Measurements from ENCODE around the gene CGA. TPM values are rescaled to one million over a fixed set of nuclear protein-coding genes. Genes with fewer than 3 reads are reported as not detected.

CGA gene
- polyA plus RNA-seq, 2 of the 4 experiments (the other 2 are of a cell fraction), result not detected

- CTCF ChIA-PET, result no interaction called here
- Histone ChIP-seq H3K4me2 (no peak overlapping the region), H3K4me1 (no peaks in the 10 kb centered on the region), H3K9me3 (no peaks in the 10 kb centered on the region), H3K4me3 (no peak overlapping the region), H3K27ac (no peak overlapping the region)
- WGBS (ENCODE audit: missing lambda C conversion rate), result 75% methylated on average over 1 of the region's 1 CpG
- POLR2A ChIA-PET, result no interaction called here
- TF ChIP-seq RCOR1 (IDR thresholded peaks at IDR 0.05; ENCODE audit: low read depth, low read length) (no peak), CTCF (IDR thresholded peaks at IDR 0.05) (no peak), SMC3 (IDR thresholded peaks at IDR 0.05) (no peak), POLR2AphosphoS2 (conservative IDR thresholded peaks at IDR 0.05; ENCODE audit: low read length) (no peak), NPAS2 (CRISPR knock-in tag; IDR thresholded peaks at IDR 0.05; ENCODE audit: borderline replicate concordance) (no peak), ESRRA (IDR thresholded peaks at IDR 0.05; ENCODE audit: borderline replicate concordance, low read length) (no peak), PHF8 (IDR thresholded peaks at IDR 0.05; ENCODE audit: borderline replicate concordance, low read depth) (no peak), RFX5 (IDR thresholded peaks at IDR 0.05) (no peak), CHD2 (IDR thresholded peaks at IDR 0.05; ENCODE audit: low read length, partially characterized antibody) (no peak), EHF (CRISPR knock-in tag; IDR thresholded peaks at IDR 0.05) (no peak), JUNB (IDR thresholded peaks at IDR 0.05) (no peak), KDM1A (IDR thresholded peaks at IDR 0.05; ENCODE audit: low read depth) (no peak)
- TF ChIP-seq, protein P1, sequence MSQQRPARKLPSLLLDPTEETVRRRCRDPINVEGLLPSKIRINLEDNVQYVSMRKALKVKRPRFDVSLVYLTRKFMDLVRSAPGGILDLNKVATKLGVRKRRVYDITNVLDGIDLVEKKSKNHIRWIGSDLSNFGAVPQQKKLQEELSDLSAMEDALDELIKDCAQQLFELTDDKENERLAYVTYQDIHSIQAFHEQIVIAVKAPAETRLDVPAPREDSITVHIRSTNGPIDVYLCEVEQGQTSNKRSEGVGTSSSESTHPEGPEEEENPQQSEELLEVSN (IDR thresholded peaks at IDR 0.05; ENCODE audit: borderline replicate concordance, low read depth), result no peak
- no peak for ATAC-seq
- no peak for DNase-seq (ENCODE audit: low read depth in 1 of 2, low spot score in 1 of 2)
- FAIRE-seq, result no peak
Observed at GRCh38 chr6:87053312-87053711, 41.6 kb downstream of the CGA start.

GRCh38 chr6:87049779-87050178 is 45.1 kb downstream of the CGA start:
- DNase-seq (ENCODE audit: low read depth in 1 of 2, low spot score in 1 of 2) (no peak), ATAC-seq (no peak), FAIRE-seq (no peak)
- CTCF ChIA-PET, result no interaction called here
- WGBS (ENCODE audit: missing lambda C conversion rate), result 43% methylated on average over 1 of the region's 1 CpG
- TF ChIP-seq HMGXB4 (CRISPR knock-in tag; IDR thresholded peaks at IDR 0.05; ENCODE audit: borderline replicate concordance), result no peak
- TF ChIP-seq CEBPB (IDR thresholded peaks at IDR 0.05), result no peak
- TF ChIP-seq, protein P1 (IDR thresholded peaks at IDR 0.05; ENCODE audit: borderline replicate concordance, low read depth), result no peak
- TF ChIP-seq PBX3 (IDR thresholded peaks at IDR 0.05), result no peak
- TF ChIP-seq GATA3 (IDR thresholded peaks at IDR 0.05; ENCODE audit: borderline replicate concordance), result no peak
- TF ChIP-seq TP53 (CRISPR knock-in tag; IDR thresholded peaks at IDR 0.05), result no peak
- TF ChIP-seq POLR2A (IDR thresholded peaks at IDR 0.05; ENCODE audit: low read length), result no peak
- no peak for TF ChIP-seq HOXA7 (CRISPR knock-in tag; IDR thresholded peaks at IDR 0.05)
- TF ChIP-seq FOSB (CRISPR knock-in tag; IDR thresholded peaks at IDR 0.05), result no peak
- no peak for TF ChIP-seq PHF8 (IDR thresholded peaks at IDR 0.05; ENCODE audit: borderline replicate concordance, low read depth)
- no peak for TF ChIP-seq ZC3H11A (IDR thresholded peaks at IDR 0.05)
- no peaks in the 10 kb centered on the region for H3K4me1 ChIP-seq
- H3K9me3 ChIP-seq, result no peaks in the 10 kb centered on the region
- POLR2A ChIA-PET, result no interaction called here
- no peak overlapping the region for H3K4me3 ChIP-seq
- no peak overlapping the region for H3K4me2 ChIP-seq
- H3K27ac ChIP-seq, result no peak overlapping the region

Measured in A549 (cell line).